ENCODE results near the gene TMED6.

DNA sequence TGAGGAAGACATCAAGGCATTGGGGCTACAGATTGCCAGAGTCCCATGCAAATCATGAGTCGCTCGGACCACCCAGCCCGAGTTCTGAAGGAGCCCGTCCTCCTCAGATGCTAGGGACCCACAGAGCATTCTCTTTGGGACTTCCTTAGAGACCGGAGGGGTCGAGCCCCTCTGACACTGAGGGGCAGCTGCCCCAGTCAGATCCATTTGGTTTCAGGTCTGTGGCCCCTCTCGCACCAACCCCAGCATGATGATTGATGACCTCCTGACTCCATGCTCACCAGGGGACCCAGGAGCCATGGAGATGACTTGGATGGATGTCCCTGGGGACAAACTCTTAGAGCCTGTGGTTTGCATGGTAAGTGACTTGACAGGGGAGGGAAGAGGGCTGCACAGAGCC is 29.2 kb downstream of the TMED6 start:
- no peak for TF ChIP-seq YY1 (IDR thresholded peaks at IDR 0.05; ENCODE audit: low read depth, low read length)
- no peak for TF ChIP-seq TAF7 (optimal IDR thresholded peaks at IDR 0.05; ENCODE audit: borderline replicate concordance, low read depth, low read length)
- TF ChIP-seq CTCF (IDR thresholded peaks at IDR 0.05; ENCODE audit: control extremely low read depth in 1 of 3, insufficient read depth in 1 of 3, low read depth in 1 of 3, low read length in 3 of 3) = no peak
